Ascending aorta (tissue), 2 donors: Measurements from ENCODE around the gene NUP98. TPM values are rescaled to one million over a fixed set of nuclear protein-coding genes. Genes with fewer than 3 reads are reported as not detected.

Experiments used
- DNase-seq, 2 donors: peaks; one replicate each; pipeline ENCODE4 v3.0.0-alpha.2; 2019; ENCODE audit warnings: low spot score in 2 of 2
- H3K27ac ChIP-seq, 2 donors: fragments of 200-600 bp; sonication (generic); one replicate each; pipeline ENCODE4 v1.5.1; 2016 to 2017; ENCODE audit warnings: mild to moderate bottlenecking in 1 of 2
- H3K27me3 ChIP-seq: fragments of 200-600 bp; sonication (generic); one replicate; pipeline ENCODE4 v1.5.1; 2017
- H3K36me3 ChIP-seq, 2 donors: fragments of 200-600 bp; sonication (generic); one replicate each; pipeline ENCODE4 v1.5.1; 2016
- H3K4me1 ChIP-seq, 2 donors: fragments of 200-600 bp; sonication (generic); one replicate each; pipeline ENCODE4 v1.5.1; 2016 to 2017; ENCODE audit warnings: mild to moderate bottlenecking in 1 of 2
- H3K4me3 ChIP-seq, 2 donors: fragments of 200-600 bp; sonication (generic); one replicate each; pipeline ENCODE4 v1.5.1; 2016 to 2017; ENCODE audit warnings: mild to moderate bottlenecking in 1 of 2
- H3K9me3 ChIP-seq, 2 donors: fragments of 200-600 bp; sonication (generic); one replicate each; pipeline ENCODE4 v1.5.1; 2016
- intact Hi-C: fragments of 100-400 bp; cut with DNase I; formaldehyde crosslinking; loops from one replicate; pipeline ENCODE4 v1.15.1; 2023
- total RNA-seq: library from RNA; depleted of rRNA; stranded (reverse); fragments of >200 nt; gene quantifications from one replicate; pipeline ENCODE4 v1.1.0, GENCODE V29; 2016
- TF ChIP-seq, protein P1 (sequence below), 3 experiments: fragments of 200-600 bp in 2 of 3; fragments of 450-650 bp in 1 of 3; sonication (generic) in 2 of 3; IDR thresholded peaks; one replicate each; pipeline ENCODE4 v1.5.1; 2016 to 2019; ENCODE audit warnings: antibody characterized with exemption in 3 of 3, mild to moderate bottlenecking in 1 of 3, moderate library complexity in 1 of 3

Gene NUP98
- total RNA-seq, 1 donor from 2014 or later: 36.3 TPM

DNA sequence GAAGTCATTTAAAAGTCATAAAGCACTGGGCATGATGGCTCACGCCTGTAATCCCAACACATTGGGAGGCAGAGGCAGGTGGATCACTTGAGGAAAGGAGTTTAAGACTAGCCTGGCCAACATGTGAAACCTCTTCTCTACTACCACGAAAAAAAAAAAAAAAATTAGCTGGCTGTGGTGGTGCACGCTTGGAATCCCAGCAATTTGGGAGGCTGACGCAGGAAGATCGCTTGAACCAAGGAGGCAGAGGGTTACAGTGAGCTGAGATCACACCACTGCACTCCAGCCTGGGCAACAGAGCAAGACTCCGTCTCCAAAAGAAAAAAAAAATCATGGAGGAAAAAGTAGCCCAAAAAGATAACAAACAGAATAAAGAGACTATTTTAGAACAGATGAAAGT is 42.2 kb downstream of the NUP98 start:
- DNase-seq: no peak
- no peaks in the 10 kb centered on the region for H3K9me3 ChIP-seq
- H3K4me3 ChIP-seq: no peak overlapping the region
- intact Hi-C loops: no loop called here
- TF ChIP-seq, protein P1, sequence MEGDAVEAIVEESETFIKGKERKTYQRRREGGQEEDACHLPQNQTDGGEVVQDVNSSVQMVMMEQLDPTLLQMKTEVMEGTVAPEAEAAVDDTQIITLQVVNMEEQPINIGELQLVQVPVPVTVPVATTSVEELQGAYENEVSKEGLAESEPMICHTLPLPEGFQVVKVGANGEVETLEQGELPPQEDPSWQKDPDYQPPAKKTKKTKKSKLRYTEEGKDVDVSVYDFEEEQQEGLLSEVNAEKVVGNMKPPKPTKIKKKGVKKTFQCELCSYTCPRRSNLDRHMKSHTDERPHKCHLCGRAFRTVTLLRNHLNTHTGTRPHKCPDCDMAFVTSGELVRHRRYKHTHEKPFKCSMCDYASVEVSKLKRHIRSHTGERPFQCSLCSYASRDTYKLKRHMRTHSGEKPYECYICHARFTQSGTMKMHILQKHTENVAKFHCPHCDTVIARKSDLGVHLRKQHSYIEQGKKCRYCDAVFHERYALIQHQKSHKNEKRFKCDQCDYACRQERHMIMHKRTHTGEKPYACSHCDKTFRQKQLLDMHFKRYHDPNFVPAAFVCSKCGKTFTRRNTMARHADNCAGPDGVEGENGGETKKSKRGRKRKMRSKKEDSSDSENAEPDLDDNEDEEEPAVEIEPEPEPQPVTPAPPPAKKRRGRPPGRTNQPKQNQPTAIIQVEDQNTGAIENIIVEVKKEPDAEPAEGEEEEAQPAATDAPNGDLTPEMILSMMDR (IDR thresholded peaks at IDR 0.05): no peak
- no peak overlapping the region for H3K27ac ChIP-seq
- no peaks in the 10 kb centered on the region for H3K27me3 ChIP-seq
- H3K36me3 ChIP-seq: peaks cover 79 to 95% of the 10 kb centered on the region in 2 donors
- H3K4me1 ChIP-seq: no peaks in the 10 kb centered on the region

DNA sequence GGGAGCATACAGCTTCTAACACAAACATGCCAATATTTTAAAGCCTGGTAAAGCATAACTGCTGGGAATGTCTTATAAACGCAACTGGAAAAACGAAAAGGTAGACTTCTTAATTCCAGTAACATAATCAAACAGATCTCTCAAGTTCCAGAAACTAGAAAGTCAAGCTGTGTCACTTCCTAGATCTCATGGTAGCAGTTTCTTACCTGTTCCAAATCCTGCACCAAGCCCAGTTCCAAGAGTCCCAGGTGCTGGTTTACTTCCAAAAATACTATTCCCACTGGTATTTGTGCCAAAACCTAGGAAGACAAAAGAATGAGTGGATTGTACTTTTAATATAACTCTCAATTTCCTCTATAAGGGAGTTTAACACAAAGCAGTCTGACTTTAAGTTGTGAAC is 44.2 kb downstream of the NUP98 start:
- DNase-seq: no peak
- Histone ChIP-seq H3K27me3 (no peaks in the 10 kb centered on the region), H3K27ac (no peak overlapping the region), H3K9me3 (no peaks in the 10 kb centered on the region), H3K4me3 (no peak overlapping the region), H3K36me3 (peaks cover 73 to 91% of the 10 kb centered on the region in 2 donors), H3K4me1 (no peaks in the 10 kb centered on the region)
- TF ChIP-seq, protein P1 (IDR thresholded peaks at IDR 0.05): no peak
- intact Hi-C loops: no loop called here

DNA sequence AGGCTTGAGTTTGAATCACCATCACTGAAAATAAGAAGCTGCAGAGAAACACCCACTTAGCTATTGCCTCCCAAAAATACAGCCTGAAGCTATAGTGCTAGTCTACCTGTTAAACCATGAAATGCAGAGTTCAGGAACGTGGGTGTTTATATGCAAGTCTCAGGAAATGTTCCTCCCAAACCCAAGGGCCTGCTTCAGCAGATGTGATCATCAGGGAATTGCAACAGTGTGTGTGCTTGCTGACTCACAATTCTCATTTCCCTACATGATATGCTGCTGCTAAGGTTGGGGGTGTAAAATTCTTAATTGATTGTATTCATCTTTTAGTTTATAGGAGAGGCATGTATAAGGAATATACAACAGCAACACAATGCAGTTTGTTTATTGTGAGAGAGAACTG is 49.6 kb downstream of the NUP98 start:
- intact Hi-C loops: no loop called here
- Histone ChIP-seq H3K27me3 (no peaks in the 10 kb centered on the region), H3K9me3 (no peaks in the 10 kb centered on the region), H3K4me1 (no peaks in the 10 kb centered on the region), H3K36me3 (peaks cover 76 to 86% of the 10 kb centered on the region in 2 donors), H3K27ac (no peak overlapping the region), H3K4me3 (no peak overlapping the region)
- TF ChIP-seq, protein P1 (IDR thresholded peaks at IDR 0.05): no peak
- no peak for DNase-seq

DNA sequence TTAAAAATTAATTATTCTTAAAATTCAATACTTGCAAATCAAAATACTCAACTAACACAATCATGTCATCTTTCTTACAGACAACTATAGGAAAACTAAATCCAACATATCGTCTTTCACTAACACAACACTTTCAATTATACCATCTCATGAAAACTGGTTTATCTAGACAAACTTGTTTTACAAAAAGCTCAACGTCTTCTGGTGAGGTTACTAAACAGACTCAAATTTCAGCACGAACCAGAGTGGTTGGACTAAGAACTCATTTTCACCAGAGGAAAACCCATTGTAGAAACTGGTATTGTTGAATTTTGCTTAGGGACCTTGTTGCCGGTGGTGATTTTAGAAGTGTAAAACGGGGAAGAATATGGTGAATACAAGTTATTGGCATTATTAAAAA is 52.2 kb downstream of the NUP98 start:
- DNase-seq: no peak
- no peaks in the 10 kb centered on the region for H3K27me3 ChIP-seq
- no peak overlapping the region for H3K27ac ChIP-seq
- TF ChIP-seq, protein P1 (IDR thresholded peaks at IDR 0.05): no peak
- H3K36me3 ChIP-seq: peaks cover 58 to 86% of the 10 kb centered on the region in 2 donors
- no peaks in the 10 kb centered on the region for H3K9me3 ChIP-seq
- no peak overlapping the region for H3K4me3 ChIP-seq
- intact Hi-C loops: no loop called here
- no peaks in the 10 kb centered on the region for H3K4me1 ChIP-seq

DNA sequence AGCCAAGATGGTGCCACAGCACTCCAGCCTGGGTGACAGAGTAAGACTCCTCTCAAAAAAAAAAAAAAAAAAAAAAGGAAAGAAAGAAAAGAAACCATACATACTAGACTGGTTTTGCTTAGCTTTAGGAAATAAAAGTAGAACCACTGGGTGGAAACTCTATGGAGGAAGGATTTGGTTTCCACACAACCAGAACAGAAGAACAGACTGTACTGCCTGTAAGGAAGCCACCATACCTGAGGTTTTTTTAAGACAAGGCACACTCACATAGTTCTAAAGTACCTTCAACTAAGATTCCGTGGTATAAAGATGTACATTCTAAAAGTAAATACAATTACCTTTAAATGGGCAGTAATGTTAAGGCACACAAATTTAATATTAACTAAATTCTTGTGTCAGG is 58.6 kb downstream of the NUP98 start:
- intact Hi-C loops: no loop called here
- no peak for DNase-seq
- no peaks in the 10 kb centered on the region for H3K4me1 ChIP-seq
- no peak overlapping the region for H3K27ac ChIP-seq
- peaks cover 49 to 81% of the 10 kb centered on the region in 2 donors for H3K36me3 ChIP-seq
- no peaks in the 10 kb centered on the region for H3K9me3 ChIP-seq
- TF ChIP-seq, protein P1 (IDR thresholded peaks at IDR 0.05): no peak
- no peaks in the 10 kb centered on the region for H3K27me3 ChIP-seq
- H3K4me3 ChIP-seq: no peak overlapping the region

DNA sequence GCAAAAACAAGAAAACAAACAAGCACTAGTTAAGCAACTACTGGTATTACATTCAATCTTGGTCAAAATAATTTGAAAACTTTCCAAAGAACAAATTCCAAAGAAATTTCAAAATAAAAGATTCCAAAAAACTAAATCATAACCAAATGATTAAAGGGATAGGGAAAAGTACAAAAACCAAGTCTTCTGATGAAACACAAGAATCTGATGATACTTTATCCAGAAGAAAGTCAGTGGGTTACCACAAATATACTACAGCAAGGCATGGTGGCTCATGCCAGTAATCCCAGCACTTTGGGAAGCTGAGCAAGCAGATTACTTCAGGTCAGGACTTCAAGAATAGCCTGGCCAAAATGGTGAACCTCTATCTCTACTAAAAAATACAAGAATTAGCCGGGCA is 59.1 kb downstream of the NUP98 start:
- TF ChIP-seq, protein P1 (IDR thresholded peaks at IDR 0.05): no peak
- Histone ChIP-seq H3K9me3 (no peaks in the 10 kb centered on the region), H3K36me3 (peaks cover 45 to 79% of the 10 kb centered on the region in 2 donors), H3K27ac (no peak overlapping the region), H3K4me1 (no peaks in the 10 kb centered on the region), H3K27me3 (no peaks in the 10 kb centered on the region), H3K4me3 (no peak overlapping the region)
- no peak for DNase-seq
- intact Hi-C loops: no loop called here
